ENCODE data around the gene ERCC6. TPM values are rescaled to one million over a fixed set of nuclear protein-coding genes. Genes with fewer than 3 reads are reported as not detected.

The ERCC6 gene
- total and polyA plus RNA-seq, 12 donors: 3.7 to 27.9 (median 16.8) TPM

DNA sequence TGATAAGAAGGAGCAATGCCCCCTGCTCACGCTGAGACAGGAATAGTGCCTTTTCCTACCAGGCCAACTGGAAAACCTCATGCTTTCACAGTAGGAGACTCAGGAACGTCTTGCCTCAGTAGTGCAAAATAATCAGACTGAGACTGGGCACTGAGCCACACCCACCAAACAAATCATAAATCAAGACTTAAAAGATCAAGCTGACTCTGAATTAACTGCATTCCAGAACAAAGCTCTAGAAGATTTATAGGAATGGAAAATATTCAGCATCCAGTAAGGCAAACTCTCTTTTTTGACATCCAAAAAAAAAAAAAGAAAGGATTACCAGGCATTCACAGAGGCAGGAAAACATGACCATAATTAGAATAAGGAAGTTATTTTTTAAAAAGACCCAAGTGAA, 40.7 kb upstream of the ERCC6 start:
- no peaks in the 10 kb centered on the region for H3K36me3 ChIP-seq (replicated peaks in 1 of 2)
- no peaks in the 10 kb centered on the region for H3K4me1 ChIP-seq (replicated peaks in 1 of 2)
- intact Hi-C loops (cut with DNase I): no loop called here
- WGBS, 4 donors: 29 to 44% (median 41%) methylated on average over 2 of the region's 2 CpGs
- no peak overlapping the region for H3K27ac ChIP-seq
- H3K27me3 ChIP-seq: no peaks in the 10 kb centered on the region
- no peak overlapping the region for H3K4me3 ChIP-seq
- TF ChIP-seq, protein P1, sequence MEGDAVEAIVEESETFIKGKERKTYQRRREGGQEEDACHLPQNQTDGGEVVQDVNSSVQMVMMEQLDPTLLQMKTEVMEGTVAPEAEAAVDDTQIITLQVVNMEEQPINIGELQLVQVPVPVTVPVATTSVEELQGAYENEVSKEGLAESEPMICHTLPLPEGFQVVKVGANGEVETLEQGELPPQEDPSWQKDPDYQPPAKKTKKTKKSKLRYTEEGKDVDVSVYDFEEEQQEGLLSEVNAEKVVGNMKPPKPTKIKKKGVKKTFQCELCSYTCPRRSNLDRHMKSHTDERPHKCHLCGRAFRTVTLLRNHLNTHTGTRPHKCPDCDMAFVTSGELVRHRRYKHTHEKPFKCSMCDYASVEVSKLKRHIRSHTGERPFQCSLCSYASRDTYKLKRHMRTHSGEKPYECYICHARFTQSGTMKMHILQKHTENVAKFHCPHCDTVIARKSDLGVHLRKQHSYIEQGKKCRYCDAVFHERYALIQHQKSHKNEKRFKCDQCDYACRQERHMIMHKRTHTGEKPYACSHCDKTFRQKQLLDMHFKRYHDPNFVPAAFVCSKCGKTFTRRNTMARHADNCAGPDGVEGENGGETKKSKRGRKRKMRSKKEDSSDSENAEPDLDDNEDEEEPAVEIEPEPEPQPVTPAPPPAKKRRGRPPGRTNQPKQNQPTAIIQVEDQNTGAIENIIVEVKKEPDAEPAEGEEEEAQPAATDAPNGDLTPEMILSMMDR (IDR thresholded peaks at IDR 0.05): no peak
- TF ChIP-seq POLR2A (IDR thresholded peaks at IDR 0.05): no peak
- no peaks in the 10 kb centered on the region for H3K9me3 ChIP-seq (replicated peaks in 1 of 3)
- peak in 4 of 7 donors; percentile 9 to 60 (median 31) for DNase-seq

DNA sequence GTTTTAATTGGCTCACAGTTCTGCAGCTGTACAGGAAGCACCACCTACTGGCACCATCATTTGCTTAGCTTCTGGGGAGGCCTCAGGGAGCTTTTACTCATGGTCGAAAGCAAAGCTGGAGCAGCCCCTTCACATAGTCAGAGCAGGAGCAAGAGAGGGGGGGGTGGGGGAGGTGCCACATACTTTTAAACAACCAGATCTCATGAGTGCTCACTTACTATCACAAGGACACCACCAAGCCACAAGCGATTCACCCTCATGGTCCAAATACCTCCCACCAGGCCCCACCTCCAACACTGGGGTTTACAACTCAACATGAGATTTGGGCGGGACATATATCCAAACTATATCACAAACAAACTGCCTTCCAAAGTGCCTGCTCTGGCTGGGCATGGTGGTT, 39.5 kb upstream of the ERCC6 start:
- no peaks in the 10 kb centered on the region for H3K36me3 ChIP-seq (replicated peaks in 1 of 2)
- TF ChIP-seq POLR2A (IDR thresholded peaks at IDR 0.05): no peak
- TF ChIP-seq, protein P1 (IDR thresholded peaks at IDR 0.05): no peak
- intact Hi-C loops (cut with DNase I): no loop called here
- WGBS, 4 donors: 68 to 94% (median 85%) methylated on average over 1 to 3 of the region's 3 CpGs
- DNase-seq: no peak
- no peak overlapping the region for H3K27ac ChIP-seq
- H3K9me3 ChIP-seq (replicated peaks in 1 of 3): no peaks in the 10 kb centered on the region
- H3K27me3 ChIP-seq: no peaks in the 10 kb centered on the region
- no peak overlapping the region for H3K4me3 ChIP-seq
- no peaks in the 10 kb centered on the region for H3K4me1 ChIP-seq (replicated peaks in 1 of 2)

DNA sequence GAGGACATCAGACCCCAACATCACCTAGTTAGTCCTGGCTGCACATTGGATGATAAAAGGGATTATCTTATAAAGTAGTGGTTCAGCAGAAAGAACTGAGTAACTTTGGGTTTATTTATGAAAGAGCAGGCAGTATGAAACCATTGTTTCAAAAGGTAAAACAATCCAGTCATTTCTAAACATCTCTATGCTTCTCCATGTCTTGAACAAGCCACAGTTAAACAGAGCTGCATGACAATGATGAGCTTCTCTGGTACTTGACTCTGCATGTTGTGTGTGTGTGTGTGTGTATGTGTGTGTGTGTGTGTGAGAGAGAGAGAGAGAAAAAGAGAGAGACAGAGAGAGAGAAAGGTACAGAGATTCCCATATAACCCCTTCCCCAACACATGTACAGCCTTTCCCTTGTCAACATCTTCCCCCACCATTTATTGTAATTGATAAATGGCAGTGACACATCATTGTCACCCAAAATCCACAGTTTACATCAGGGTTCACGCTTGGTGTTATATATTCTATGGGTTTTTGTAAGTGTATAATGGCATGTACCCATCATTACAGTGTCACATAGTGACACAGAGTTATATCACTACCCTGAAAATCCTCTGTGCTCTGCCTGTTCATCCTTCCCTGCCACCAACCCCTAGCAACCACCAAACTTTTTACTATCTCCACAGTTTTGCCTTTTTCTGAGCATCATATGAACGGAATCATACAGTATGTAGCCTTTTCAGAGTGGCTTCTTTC, 38.4 kb upstream of the ERCC6 start:
- Histone ChIP-seq H3K27ac (no peak overlapping the region), H3K9me3 (replicated peaks in 1 of 3) (no peaks in the 10 kb centered on the region), H3K36me3 (replicated peaks in 1 of 2) (no peaks in the 10 kb centered on the region), H3K27me3 (no peaks in the 10 kb centered on the region), H3K4me3 (no peak overlapping the region), H3K4me1 (replicated peaks in 1 of 2) (no peaks in the 10 kb centered on the region)
- intact Hi-C loops (cut with DNase I): no loop called here
- 70 to 80% (median 75%) methylated on average over 2 of the region's 2 CpGs for WGBS, 4 donors
- no peak for DNase-seq
- no peak for TF ChIP-seq POLR2A (IDR thresholded peaks at IDR 0.05)
- TF ChIP-seq, protein P1 (IDR thresholded peaks at IDR 0.05): no peak

DNA sequence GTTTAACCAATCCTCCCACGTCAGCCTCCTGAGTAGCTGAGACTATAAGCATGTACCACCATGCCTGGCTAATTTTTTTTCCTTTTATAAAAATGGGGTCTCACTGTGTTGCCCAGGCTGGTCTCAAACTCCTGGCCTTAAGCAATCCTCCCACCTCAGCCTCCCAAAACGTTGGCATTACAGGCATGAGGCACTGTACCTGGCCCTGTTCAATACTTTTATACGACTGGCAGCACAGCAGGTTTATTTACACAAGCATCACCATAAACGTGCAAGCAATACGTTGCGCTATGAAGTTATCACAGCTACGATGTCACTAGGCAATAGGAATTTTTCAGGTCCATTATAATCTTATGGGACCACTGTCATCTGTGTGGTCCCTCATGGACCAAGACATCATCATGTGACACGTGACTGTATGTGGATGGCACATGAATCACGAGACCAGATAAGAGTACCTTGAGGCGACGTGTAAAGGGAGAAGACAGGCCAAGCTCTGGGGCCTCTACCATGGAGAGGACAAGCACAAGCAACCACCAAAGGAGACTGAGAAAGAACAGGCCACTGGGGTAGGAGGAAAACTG, 36.7 kb upstream of the ERCC6 start:
- Histone ChIP-seq H3K4me3 (no peak overlapping the region), H3K4me1 (replicated peaks in 1 of 2) (no peaks in the 10 kb centered on the region), H3K27ac (no peak overlapping the region), H3K9me3 (replicated peaks in 1 of 3) (no peaks in the 10 kb centered on the region), H3K27me3 (no peaks in the 10 kb centered on the region), H3K36me3 (replicated peaks in 1 of 2) (no peaks in the 10 kb centered on the region)
- intact Hi-C loops (cut with DNase I): no loop called here
- TF ChIP-seq, protein P1 (IDR thresholded peaks at IDR 0.05): no peak
- TF ChIP-seq POLR2A (IDR thresholded peaks at IDR 0.05): no peak
- WGBS, 4 donors: 84 to 88% (median 86%) methylated on average over 11 of the region's 11 CpGs
- no peak for DNase-seq
